ENCODE results near the gene AGO3.
A peak's percentile ranks its signal among the peaks of the same experiment; 100 is the strongest.

Gene AGO3

GRCh38 chr1:36084497-36085115 lies 153.7 kb downstream of the AGO3 start:
- peak; percentile 17 for DNase-seq

GRCh38 chr1:36085126-36085525 lies 154.2 kb downstream of the AGO3 start:
- DNase-seq, result no peak

- no peak for DNase-seq
These were observed 155.0 kb downstream of the AGO3 start for GRCh38 chr1:36085686-36086526.

- no peak for DNase-seq
These were observed 155.8 kb downstream of the AGO3 start for GRCh38 chr1:36086529-36087232.

GRCh38 chr1:36087233-36088123 lies 156.6 kb downstream of the AGO3 start:
- DNase-seq, result peak; percentile 26

- no peak for DNase-seq
These were observed 157.3 kb downstream of the AGO3 start for GRCh38 chr1:36088265-36088576.

GRCh38 chr1:36088577-36089392 lies 157.9 kb downstream of the AGO3 start, which contains the start of gene ADPRS:
ADPRS (plus strand) TSS chr1:36088892; CDS start chr1:36088905, 13 bp downstream.
- peak; percentile 94 for DNase-seq

- DNase-seq, result peak; percentile 26
These were observed 158.7 kb downstream of the AGO3 start for GRCh38 chr1:36089393-36090121.

GRCh38 chr1:36091141-36091540 lies 160.2 kb downstream of the AGO3 start:
- no peak for DNase-seq

GRCh38 chr1:36091698-36092097 lies 160.8 kb downstream of the AGO3 start:
- peak; percentile 27 for DNase-seq

GRCh38 chr1:36092166-36092797 lies 161.4 kb downstream of the AGO3 start:
- DNase-seq, result no peak

GRCh38 chr1:36092798-36093185 lies 161.9 kb downstream of the AGO3 start:
- DNase-seq, result no peak

GRCh38 chr1:36093226-36093625 lies 162.3 kb downstream of the AGO3 start:
- DNase-seq, result peak; percentile 32

- peak; percentile 21 for DNase-seq
These were observed 163.0 kb downstream of the AGO3 start for GRCh38 chr1:36093929-36094328.

GRCh38 chr1:36094621-36095061 lies 163.7 kb downstream of the AGO3 start:
- no peak for DNase-seq

- DNase-seq, result peak; percentile 28
These were observed 165.0 kb downstream of the AGO3 start for GRCh38 chr1:36095760-36096405.

GRCh38 chr1:36096500-36097432 lies 165.9 kb downstream of the AGO3 start:
- DNase-seq, result peak; percentile 34

GRCh38 chr1:36097693-36098585 lies 167.0 kb downstream of the AGO3 start:
- peak; percentile 24 for DNase-seq
